ENCODE results near the gene RNFT2.

RNFT2 gene

DNA sequence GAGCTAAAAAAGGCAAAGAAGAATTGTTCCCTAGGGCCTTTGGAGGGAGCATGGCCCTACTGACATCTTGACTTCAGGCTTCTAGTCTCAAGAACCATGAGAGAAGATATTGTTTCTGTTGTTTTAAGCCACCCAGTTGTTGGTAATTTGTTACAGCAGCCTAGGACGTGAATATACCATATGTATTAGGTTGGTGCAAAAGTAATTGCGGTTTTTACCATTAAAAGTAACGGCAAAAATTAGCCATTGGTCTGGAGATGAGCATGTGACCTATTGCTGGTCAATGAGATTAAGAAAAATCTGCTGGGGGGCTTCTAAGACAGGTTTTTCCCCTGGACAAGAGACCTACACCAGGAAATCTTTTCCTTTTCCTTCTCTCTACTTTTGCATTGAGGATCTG is 152.9 kb downstream of the RNFT2 start:
- FAIRE-seq (no peak), DNase-seq (ENCODE audit: insufficient read length, low spot score) (no peak)

DNA sequence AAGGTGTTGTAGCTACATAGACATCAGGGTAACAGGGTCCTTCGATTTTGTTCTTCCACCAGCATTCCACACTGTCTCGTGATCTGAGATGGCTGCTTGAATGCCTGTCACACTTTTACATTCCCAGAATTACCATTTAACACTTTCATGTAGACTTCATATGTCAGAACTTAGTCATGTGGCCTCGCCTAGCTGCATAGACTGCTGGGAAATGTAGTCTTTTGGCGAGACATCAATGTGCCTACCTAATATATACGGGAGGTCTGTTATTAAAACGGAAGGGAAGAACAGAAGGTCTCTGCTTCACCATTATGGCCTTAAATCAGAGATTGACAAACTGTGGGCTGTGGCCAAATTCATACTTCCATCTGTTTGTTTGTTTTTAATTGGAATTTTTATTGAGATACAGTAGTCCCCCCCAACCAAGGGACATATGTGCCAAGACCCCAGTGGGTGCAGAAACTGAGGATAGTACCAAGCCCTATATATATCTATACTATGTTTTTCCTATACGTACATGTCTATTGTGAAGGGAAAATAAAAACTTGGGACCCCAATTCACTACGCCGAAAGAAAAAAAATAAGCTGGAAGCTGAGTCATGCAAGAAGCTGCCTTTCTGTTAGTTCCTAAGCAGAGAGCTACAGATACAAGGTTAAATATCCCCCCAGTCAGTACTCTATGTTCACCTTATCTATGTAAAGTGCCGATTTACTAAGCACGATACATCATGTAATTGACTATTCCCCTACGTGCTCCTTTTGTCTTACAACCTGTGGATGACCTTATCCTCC is 154.4 kb downstream of the RNFT2 start:
- FAIRE-seq (no peak), DNase-seq (ENCODE audit: insufficient read length, low spot score) (no peak)

GRCh38 chr12:116894913-116895312 is 156.8 kb downstream of the RNFT2 start:
- no peak for DNase-seq (ENCODE audit: insufficient read length, low spot score)
- no peak for FAIRE-seq

GRCh38 chr12:116896411-116896924 is 158.4 kb downstream of the RNFT2 start:
- DNase-seq (ENCODE audit: insufficient read length, low spot score): no peak
- no peak for FAIRE-seq

DNA sequence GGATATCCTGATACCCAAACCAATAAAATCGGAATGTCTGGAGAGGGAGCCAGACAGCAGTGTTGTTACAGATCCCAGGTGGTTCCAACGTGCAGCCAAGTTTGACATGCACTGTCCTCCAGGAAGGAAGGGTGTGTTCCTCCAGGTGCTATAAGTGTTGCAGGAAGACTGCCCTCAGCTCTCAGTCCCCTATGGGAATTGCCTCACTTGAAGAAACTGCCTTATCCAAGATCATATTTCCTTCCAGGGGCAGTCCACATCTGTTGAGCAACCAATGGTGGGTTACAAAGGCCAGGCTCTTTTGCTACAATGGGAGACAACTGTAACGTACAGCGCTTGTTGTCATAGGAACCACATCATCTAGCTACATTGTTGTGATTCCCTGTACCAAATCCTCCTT is 159.4 kb downstream of the RNFT2 start:
- FAIRE-seq: no peak
- no peak for DNase-seq (ENCODE audit: insufficient read length, low spot score)

DNA sequence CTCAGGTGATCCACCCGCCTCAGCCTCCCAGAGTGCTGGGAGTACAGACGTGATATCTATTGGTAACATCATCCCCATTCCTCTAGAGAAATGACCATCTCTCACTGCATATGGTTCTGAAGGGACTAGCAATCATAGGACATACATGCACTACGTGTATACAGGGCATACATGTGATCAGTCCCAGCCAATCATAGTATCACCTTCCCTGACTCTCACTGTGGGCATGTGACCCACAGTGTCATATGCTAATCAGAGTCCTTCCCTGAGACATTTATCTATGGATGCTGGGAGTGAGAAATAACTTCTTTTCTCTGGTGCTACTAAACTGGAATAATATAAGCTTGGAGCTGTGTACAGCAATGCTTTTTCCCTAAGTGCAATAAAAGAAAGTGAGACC is 160.6 kb downstream of the RNFT2 start:
- DNase-seq (ENCODE audit: insufficient read length, low spot score) (no peak), FAIRE-seq (no peak)

GRCh38 chr12:116901612-116902011 is 163.5 kb downstream of the RNFT2 start:
- FAIRE-seq: no peak

More at GRCh38 chr12:116901612-116902011, 163.5 kb downstream of the RNFT2 start:
- DNase-seq (ENCODE audit: insufficient read length, low spot score): no peak
